ENCODE data around the gene MTRFR.

GRCh38 chr12:123251403-123252076 lies 18.3 kb downstream of the MTRFR start:
- TF ChIP-seq ELF4 (IDR thresholded peaks at IDR 0.05) (no peak), FOXK2 (IDR thresholded peaks at IDR 0.05) (no peak), TARDBP (IDR thresholded peaks at IDR 0.05) (no peak), ARNT (IDR thresholded peaks at IDR 0.05) (no peak), BHLHE40 (IDR thresholded peaks at IDR 0.05; ENCODE audit: borderline replicate concordance) (no peak), FOXM1 (IDR thresholded peaks at IDR 0.05; ENCODE audit: borderline replicate concordance) (no peak), NFRKB (IDR thresholded peaks at IDR 0.05) (no peak), HDGF (IDR thresholded peaks at IDR 0.05; ENCODE audit: borderline replicate concordance) (no peak), FOXA1 (IDR thresholded peaks at IDR 0.05) (no peak), SUZ12 (IDR thresholded peaks at IDR 0.05) (no peak), SP1 (IDR thresholded peaks at IDR 0.05) (no peak), ZNF384 (IDR thresholded peaks at IDR 0.05) (no peak), LEF1 (IDR thresholded peaks at IDR 0.05; ENCODE audit: borderline replicate concordance) (no peak), CTBP1 (IDR thresholded peaks at IDR 0.05; ENCODE audit: borderline replicate concordance) (no peak)
